Retina (tissue), 1 donor: Measurements from ENCODE around the gene BRINP1.
A peak's percentile ranks its signal among the peaks of the same experiment; 100 is the strongest.

Source experiments
- DNase-seq: peaks from one replicate; pipeline ENCODE4 v3.0.0-alpha.2; 2016

The BRINP1 gene

DNA sequence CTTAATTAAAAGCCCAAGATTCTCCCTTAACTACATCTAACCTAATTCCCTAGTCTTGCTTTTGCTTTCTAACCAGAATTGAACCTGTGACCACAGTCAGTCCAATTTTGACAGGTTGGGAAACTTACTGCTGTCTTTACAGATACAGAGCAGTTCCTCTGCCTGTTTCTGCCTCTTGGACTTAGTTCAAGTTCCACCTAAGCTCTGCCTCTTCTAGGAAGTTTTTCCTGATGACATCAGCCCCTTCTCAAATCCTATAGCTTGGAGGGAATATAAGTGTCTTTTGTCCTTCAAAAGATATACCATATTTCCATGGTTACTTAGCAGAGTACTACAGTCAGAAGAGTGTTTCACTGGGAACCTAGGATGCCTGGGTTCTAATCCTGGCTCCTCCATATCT is 31.7 kb downstream of the BRINP1 start:
- no peak for DNase-seq

DNA sequence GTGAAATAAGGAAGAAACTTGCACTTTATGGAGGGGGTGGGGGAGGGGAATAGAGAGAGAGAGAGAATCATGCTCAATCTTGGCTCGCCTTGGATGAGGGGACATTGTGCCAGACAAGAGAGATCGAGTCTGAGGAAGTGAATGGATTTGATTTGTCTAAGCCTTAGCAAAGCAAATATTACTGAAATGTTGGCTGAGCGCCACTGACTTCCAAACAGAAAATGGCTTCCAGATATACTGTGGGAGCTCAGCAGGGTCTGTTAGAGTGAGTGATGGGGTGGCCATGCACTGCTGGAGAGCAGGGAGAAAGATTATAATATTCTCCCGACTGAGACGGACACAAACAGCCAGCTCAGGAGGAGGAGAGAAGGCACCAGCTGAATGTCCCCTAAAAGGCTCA is 34.5 kb downstream of the BRINP1 start:
- no peak for DNase-seq

DNA sequence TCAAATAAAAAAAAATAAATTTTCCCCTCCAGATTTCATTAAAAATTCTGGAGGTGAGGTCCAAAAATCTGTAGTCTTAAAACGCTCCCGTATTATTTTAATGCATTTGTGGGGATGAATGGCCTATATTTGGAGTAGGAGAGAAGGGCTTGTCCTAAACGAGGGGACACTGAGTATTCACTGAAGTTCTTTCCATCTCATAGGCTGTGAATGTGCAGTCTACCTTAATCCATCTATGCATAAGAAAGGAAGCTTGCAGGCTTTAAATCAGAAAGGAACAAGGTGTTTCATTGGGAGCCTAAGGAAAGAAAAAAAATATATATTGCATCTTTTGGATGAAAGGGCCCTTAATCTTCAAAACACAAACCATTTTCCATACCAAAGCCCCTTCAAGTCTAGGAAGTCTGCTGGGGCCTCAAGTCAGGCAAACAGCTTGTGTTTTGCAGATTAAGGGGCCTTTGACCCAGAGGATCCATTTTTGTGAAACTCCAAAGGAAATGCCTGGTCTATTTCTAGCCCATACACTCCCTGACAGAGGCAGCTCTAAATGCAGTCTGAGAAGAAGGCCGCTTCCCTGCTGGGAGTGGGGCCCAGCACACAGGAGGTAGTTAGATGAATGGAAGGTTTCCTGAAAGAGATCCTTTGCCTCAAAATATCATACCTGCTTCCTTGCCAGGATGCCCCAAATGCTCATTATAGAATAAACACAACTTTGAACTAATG is 35.6 kb downstream of the BRINP1 start:
- DNase-seq, result no peak

DNA sequence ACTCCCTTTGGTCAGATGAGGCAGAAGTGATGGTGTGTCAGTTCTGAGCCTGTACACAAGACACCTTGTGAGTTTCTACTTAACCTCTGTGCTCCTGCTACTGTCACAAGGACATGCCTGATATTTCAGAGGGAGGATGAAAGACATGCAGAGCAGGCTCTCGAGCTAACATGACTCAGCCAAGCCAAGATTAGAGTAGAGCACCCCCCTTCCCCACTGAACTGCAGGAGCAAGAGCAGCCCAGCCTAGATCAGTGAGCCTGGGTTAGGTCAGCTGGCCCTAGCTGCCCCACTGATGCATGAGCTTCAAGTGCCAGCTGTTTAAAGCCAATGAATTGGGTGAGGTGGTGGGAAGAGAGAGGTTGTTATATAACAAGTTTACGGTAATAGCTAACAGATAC is 36.7 kb downstream of the BRINP1 start:
- no peak for DNase-seq

DNA sequence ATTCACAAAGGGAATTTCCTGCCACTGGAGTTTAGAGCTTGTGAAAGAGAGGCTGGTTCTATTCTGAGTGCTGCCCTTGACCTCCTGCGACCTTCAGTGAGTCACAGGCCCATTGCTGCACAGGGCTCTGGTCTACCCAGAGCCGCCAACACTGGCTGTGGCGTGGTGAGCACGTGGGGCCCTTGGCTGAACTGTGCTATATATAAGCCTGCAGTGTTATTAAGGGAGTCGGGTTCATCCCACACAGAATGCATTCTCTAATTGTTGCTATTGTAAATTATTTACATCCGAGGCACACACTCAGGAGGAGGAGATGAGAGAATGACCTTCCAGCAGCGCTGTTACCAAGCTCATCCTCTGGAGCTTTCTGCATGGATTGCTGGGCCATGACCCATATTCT is 47.1 kb downstream of the BRINP1 start:
- peak; percentile 33 for DNase-seq

DNA sequence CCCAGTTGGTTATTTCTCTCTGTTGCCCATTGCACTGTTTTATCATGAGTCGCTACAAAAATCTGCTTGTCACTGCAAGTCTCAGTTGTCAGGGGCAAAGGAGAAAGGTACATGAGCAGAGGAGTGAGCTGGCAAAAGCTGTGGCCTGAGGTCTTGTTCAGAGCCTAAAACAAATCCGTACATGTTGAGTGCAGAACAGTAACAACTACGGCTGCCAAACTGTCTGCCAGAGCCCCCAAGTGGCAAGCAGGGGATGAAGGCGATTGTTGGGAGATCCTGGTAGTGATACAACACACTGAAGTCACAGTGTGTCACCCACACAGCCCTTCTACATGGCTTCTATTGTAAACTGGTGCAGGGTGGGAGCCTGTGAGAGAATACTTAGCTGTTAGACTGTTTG is 50.9 kb downstream of the BRINP1 start:
- DNase-seq, result no peak

DNA sequence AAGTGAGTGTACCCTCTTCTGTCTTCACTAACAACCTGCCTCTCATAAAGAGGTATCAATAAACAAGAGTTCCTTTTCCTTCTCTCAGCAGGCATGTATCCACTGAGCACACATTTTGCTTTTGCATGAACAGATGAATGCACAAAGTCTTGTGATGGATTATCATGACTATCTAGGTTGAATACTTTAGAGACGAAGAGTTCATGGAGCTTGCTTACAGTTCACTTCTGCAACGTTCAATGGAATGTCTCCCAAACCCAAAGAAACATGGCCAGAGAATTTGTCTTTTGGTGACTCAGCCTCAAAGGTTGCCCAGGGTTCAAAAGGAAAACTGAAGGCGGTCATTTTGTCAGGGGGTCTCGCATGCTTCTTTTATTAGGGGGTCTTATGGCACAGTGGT is 55.4 kb downstream of the BRINP1 start:
- no peak for DNase-seq

DNA sequence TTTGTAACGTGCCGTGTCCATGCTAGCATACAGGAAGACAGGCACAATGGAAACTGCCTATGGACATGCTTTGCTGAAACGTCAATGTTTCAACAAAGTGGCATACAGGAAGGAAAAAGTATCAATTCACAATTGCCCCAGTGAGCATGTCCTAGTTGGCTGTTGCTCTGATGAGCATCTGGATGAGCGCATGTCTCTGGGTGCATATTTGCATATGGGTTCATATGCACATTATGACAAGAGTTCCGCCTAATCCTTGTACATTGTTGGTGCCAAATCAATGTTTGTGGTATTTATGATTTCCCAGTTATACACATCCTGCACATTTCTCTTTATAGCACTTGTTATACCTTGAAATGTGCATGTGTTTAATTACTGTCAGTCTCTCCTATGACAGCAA is 58.5 kb downstream of the BRINP1 start:
- DNase-seq, result no peak

DNA sequence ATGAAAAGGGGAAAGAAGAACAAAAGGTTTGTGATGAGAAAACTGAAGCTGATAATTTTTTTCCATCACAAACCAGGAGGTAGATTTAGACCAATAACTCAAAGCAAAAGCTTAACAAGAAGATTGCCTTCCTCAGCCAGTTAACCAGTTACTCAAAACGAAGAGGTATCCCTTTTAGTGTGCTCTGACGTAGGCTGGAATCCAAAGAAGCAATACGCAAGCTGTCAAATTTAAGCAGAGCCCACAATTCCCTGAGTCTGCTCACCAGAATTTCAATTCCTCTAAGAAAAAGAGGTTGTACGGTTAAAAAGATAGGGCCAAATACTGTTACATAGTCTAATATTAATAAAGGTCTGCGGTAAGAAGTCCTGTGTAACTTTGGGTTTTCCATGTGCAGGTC is 61.8 kb downstream of the BRINP1 start:
- DNase-seq, result no peak

DNA sequence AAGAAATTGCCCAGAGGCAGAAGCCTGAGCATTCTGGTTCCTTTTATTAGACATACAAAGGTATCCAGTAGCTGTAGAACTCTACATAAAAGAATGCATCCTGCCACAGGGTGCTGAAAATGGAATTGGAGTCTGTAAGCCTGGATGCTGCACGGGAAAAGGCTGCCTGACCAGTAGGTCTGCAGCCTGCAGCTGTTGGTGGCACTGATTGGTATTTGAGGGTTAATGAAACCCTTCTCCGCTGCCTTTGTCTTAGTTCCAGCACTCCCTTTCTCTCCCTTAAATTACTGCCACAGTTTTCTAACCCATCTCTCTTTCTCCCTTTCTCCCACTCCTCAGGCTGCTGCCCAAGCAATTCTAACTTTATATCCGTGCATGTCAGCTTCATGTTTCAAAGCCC is 64.7 kb downstream of the BRINP1 start:
- no peak for DNase-seq

DNA sequence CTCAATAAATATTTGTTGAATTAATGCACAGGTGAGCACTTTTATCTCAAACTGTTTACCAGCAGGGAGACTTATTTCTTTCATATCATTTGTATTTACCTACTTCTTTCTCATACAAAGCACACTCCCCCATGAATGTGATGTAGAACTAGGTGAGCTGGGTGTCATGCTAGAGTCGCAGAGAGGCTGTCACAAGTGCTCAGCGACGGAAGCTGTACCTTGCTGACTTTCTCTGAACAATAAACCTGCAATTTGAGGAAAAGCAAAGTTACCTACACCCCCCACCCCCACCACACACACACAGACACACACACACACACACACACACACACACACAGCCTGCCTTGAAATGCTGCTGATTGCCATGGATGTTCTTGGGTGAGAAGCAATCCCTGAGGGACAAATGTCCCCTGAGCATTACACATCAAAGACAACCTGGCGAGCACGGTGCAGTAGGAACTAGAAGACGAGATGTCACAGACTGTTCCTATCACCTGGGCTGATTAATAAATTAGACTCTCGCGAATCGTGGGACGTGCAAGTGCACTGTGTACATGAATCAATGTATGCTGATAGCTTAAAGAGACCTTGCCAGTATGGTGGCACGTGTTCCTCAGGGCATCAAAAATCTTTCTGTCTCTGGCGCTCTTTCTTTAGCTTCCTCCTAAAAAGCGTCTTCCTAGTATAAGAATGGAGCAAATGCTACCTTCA is 66.1 kb downstream of the BRINP1 start:
- no peak for DNase-seq

DNA sequence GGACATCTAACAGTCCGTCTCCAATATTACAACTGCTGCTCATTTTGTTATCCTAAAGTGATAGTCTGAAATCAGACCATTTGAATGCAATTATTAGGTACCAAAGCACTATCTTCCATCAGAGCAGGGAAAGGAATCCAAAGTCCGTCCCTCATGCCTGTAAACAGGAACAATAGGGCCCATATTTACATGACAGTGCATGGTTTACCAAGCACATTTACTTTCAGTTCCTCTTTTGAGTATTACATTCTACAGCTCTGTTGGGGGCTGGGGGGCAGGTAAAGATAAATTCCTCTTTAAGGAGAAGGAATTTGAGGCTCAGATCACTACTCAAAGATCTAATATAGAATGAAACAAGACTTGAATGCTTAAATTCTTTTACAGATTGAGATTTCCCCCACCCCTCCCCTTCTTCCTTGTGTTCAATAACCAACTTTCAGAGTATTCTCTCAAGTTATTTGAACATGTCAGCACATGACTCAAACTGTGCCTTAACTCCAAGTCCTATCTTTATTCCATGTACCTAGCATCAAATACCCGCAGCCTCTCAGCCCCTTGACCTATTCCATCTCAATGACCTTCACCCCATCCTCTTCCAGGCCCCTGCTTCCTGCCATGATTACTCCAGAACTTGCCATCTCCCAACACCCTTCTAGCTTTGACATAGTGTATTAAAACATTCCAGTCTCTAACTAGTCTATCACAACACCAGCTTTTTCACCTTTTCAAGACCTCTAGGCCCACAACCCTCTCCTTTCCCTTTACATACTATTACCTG is 71.0 kb downstream of the BRINP1 start:
- no peak for DNase-seq

DNA sequence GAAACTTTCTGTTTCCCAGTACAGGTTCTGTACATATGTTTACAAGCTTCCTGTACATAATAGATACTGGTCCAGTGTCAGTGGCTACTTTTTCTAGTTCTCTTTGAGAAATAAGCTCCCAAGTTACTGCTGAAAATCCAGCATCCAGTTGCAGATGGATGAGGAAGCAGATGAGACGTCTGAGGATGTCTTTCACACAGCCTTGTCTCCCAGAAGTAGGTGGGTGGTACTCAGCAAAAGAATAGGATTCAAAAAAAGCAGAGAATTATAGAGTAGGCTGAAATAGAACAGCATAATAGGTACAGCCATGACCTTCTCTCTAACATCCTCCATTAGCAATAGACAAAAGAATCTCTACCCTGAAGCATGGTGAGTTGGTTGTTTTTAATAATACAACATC is 77.7 kb downstream of the BRINP1 start:
- DNase-seq, result no peak

DNA sequence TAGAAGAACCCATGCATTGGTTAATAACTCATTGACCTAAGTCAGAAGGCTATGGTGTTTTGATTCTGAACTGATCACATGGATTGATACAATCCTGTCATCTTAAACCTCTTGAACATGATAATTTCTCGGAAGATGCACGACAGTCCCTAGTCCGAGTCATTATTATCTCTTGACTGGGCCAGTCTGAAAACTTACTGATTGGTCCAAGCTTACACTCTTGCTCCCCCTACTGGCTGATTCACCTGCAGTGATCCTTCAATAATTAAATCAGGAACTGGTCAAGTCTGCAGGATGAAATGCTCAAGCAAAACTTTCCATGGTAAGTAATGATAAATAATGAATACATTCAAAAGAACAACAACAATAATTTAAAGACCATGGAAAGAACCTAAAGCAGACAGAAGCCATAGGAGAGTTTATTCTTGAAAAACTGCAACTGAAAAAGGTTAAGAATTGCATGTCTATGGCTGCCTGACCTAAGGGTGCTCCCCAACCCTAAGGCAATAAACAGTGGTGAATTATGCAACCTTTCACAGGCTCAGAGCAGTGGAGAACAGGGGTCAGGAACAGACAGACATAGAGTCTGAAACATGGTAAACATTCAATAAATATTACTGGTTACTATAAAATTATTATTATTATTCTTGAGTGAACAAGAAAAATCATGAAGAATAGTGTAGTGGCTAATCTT is 79.3 kb downstream of the BRINP1 start:
- DNase-seq, result peak; percentile 57

DNA sequence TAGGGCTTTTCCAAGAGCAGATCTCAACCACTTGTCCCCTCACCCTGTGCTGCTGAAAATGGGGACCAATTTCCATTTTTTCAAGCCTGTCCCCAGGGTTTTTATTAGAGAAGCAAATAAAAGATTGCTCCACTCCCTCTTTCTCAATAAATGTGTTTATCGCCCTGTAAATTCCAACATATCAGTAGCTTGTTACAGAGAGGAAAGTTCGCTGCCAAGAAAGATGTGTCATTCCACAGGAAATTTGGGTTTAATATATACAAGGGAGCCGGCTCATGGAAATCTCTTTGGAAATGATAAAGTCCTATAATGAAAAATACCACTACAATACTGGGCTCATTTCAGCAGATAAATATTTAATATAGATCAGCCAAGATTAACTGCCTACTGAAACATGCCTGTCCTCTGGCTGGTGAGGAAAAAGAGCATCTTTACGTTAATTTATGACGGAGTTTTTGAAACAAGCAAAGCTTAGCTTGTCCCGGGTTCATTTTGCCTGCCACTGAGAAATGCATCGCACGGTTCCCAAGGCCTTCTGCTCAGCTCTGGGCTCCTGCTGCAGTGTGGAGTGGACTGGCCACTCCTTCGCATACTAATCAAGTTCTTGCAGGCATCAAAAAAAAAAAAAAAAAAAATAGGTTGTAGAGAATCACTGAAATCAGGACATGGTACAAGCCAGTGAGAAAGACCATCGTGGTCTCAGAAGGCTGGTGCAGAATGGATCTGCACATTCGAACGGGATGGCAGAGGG is 84.5 kb downstream of the BRINP1 start:
- DNase-seq, result no peak

DNA sequence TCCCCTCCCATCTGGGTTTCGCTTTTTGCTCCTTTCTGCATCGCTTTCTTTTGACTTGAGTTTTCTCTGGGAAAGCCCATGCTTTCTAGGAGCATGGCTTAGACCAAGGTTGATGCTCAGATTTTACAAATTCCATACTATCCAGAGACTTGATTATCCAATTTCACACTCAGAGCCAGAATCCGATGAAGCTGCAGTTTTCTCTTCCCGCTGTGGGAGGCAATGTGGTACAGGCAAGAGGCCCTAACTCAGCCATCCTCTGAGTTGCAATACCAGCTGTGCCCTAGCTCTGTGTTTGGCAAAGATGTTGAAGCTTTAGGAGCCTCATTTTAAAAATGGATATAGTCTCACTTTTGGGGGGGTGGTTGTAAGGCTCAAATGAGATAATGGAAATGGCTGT is 85.1 kb downstream of the BRINP1 start:
- peak; percentile 27 for DNase-seq

DNA sequence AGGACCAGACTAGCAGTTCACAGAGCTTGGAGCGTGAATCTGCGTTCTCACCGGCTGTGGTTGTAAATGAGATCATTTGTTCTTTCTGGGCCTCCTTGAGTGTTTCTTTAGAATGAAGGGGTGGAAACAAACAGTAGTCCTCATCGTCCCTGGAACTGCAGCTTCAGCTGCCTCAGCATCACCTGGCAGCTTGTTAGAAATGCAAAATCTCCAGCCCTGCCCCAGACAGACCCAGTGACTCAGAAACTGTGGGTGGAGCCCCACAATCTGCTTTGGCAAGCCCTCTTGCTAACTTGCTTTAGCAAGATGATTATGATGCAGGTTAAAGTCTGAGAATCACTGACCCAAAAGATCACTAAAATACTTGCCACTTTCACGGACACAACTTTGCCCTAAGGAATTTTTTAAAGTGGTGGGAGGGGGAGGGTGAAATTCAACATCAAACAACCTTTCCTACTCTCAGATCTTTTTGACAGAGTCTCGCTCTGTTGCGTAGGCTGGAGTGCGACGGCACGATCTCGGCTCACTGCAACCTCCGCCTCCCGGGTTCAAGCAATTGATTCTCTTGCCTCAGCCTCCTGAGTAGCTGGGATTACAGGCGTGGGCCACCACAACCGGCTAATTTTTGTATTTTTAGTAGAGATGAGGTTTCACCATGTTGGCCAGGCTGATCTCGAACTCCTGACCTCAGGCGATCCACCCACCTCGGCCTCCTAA is 86.0 kb downstream of the BRINP1 start:
- peak; percentile 30 for DNase-seq

DNA sequence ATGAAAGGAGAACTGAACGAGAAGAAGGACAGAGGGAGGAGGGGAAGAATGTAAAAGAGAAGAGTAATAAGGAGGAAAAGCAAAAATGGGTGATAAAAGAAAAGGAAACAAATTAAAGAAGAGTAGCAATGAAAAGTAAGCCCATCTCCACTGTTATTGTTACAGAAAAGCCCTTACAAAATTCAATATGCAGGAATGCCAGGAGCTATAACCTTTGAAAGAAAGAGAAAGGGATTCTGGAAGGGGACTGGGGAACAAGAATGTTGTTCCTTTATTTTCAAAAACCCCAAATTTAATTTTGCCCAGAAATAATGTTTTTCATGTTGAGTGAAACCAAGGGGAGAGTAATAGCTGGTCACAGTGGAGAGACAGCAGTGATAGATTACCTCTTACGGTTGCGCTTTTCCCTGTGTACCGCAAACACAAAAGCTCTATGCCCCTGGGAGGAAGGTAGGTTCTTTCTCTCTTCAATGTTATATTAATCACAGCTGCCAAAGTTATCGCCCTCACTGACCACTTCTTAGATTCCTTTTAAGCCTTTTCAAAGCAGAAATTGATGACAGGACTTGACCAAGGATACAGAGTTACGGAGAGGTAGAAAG is 86.7 kb downstream of the BRINP1 start:
- DNase-seq, result no peak

DNA sequence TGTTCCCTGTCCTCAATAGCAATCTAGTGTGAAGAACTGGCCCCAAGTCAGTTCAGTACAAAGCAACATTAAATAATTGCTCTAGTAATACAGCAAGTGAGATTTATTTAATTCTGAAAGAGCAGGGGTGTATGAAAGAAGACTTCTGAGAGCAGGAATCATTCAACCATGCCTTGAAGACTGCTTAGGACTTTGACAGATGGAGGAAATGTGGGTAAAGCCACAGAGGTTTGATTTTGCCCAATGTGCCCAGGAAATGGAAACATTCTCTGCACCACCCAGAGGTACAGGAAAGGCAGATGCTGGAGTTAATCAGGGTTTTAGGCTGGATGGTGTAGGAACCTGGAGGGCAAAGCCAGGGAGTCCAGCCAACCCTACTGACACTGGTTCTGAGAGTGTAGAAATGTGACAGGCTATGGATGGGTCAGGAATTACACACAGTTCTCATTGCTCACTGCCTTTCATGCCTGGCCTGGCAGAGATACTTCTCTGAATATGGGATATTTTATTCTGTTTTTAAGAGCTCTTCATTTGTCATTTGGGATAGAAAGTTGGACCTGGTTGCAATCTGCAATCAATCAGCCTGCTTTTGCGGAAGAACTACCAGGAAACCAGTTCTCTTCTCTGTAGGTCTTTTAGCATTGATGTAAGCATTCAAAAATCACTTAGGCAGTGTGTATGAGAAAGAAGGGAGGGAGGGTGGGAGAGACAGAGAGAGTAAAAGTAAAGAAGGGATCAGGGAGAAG is 88.3 kb downstream of the BRINP1 start:
- DNase-seq, result no peak

DNA sequence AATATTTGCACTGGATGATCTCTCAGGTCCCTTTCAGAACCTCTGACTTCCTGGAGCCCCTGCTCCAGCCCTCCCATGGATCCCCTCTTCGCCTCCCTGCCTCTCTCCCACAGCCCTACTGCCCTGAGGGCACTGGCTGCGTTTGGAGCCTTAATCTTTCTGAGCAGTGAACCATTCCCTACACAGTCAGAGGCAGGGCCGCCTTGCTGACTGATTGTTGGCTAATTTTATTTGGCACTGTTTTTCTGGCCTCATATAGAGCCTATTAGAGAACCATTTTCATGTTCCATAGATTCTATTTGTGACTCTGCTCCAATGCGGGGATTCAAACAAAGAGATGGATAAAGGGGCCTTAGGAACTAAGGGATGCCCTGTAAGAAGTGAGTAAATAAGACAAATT is 91.1 kb downstream of the BRINP1 start:
- peak; percentile 59 for DNase-seq
